Vagina (tissue), 2 donors: Measurements from ENCODE around the gene CEMIP.

Experiments
- CTCF ChIP-seq, 3 experiments: fragments of 450-650 bp in 2 of 3; fragments of 200-600 bp in 1 of 3; sonication (generic) in 1 of 3; IDR thresholded peaks; one replicate each; pipeline ENCODE4 v1.5.1; 2017 to 2019; ENCODE audit warnings: antibody characterized with exemption in 3 of 3, mild to moderate bottlenecking in 2 of 3, moderate library complexity in 2 of 3
- POLR2AphosphoS5 ChIP-seq, 2 donors: sonication (generic); formaldehyde crosslinking; IDR thresholded peaks; one replicate each; pipeline ENCODE4 v1.9.0; 2017; ENCODE audit warnings: antibody characterized with exemption in 2 of 2, mild to moderate bottlenecking in 2 of 2, low read depth in 1 of 2; ENCODE audit not compliant: insufficient read depth in 1 of 2

- TF ChIP-seq POLR2AphosphoS5 (IDR thresholded peaks at IDR 0.05; ENCODE audit: insufficient read depth in 1 of 2, low read depth in 1 of 2) (no peak), CTCF (IDR thresholded peaks at IDR 0.05) (no peak)
Measured at GRCh38 chr15:80937718-80938117, 158.5 kb downstream of the CEMIP start.
